Tibial nerve (tissue), 4 donors: Measurements from ENCODE around the gene UCP3.

Experiments
- CTCF ChIP-seq, 5 experiments: fragments of 200-600 bp in 3 of 5; fragments of 450-650 bp in 2 of 5; sonication (generic) in 3 of 5; IDR thresholded peaks; one replicate each; pipeline ENCODE4 v1.5.1; 2016 to 2019; ENCODE audit warnings: antibody characterized with exemption in 5 of 5, mild to moderate bottlenecking in 3 of 5, moderate library complexity in 2 of 5
- EP300 ChIP-seq, 2 donors: sonication (generic); formaldehyde crosslinking; IDR thresholded peaks; one replicate each; pipeline ENCODE4 v1.6.1; 2017; ENCODE audit warnings: antibody characterized with exemption in 2 of 2, mild to moderate bottlenecking in 1 of 2
- POLR2A ChIP-seq, 2 donors: fragments of 450-650 bp; IDR thresholded peaks; one replicate each; pipeline ENCODE4 v1.6.1; 2017; ENCODE audit warnings: antibody characterized with exemption in 2 of 2, mild to moderate bottlenecking in 2 of 2, moderate library complexity in 2 of 2

GRCh38 chr11:73962101-73962705 lies 46.7 kb downstream of the UCP3 start:
- TF ChIP-seq CTCF (IDR thresholded peaks at IDR 0.05) (no peak), POLR2A (IDR thresholded peaks at IDR 0.05) (no peak), EP300 (IDR thresholded peaks at IDR 0.05) (no peak)
